ENCODE results near the gene NLGN1.
"Not testable (repeated sequence)": the region's sequence is repeated elsewhere in the genome, so short reads cannot be mapped to it uniquely, and the experiment has no call there.

The NLGN1 gene

DNA sequence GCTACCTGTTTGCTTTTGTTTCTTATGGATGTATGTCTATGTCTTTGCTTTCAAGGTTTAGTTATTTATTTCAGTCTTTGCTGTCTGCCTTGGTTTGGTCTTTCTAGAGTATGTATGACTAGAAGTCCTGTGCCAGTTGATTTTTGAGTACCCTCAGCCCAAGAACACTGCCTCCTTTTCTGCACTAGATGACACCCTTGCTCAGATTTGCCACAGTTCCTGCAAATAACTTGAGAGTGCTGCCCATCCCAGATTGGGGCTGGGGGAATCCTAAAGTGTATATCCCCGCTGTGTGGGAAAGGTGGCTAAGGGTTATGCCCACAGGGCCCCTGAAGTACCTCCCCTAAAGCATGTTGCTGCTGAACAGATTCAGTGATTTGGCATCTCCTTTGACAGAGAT, 32.0 kb downstream of the NLGN1 start:
- no peak for DNase-seq

DNA sequence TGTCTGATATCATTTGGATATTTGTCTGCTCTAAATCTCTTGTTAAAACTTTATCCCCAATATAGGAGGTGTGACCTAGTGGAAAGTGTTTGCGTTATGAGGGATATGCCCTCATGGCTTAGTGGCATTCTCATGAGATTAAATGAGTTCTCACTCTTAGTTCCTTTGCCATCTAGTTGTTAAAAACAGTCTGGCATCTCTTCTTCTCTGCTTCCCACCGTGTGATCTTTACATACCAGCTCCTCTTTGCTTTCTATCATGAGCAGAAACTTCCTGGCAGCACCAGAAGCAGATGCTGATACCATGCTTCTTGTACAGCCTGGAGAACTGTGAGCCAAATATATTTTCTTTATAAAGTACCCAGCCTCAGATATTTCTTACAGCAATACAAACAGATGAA, 33.0 kb downstream of the NLGN1 start:
- DNase-seq: no peak

DNA sequence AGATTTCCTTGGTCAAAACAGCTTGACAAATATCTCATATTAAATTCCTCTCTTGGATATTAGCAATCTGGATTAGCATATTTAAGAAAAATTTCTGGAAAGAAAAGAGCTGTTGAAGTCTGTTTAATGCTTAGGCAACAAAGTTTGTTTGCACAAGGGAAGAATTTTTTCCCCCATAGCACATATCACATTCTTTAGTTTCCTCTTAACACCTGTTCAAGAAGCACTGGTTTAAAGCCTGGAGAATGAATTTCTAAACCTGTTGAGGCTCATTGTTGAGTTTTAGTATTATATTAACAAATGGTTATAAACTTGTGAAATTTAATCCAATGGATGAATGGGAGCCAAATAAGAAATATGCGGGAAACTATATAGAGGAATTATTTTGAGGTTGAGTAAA, 41.5 kb downstream of the NLGN1 start:
- no peak for DNase-seq

- DNase-seq: no peak
Measured at GRCh38 chr3:173440514-173440913, 43.0 kb downstream of the NLGN1 start.

DNA sequence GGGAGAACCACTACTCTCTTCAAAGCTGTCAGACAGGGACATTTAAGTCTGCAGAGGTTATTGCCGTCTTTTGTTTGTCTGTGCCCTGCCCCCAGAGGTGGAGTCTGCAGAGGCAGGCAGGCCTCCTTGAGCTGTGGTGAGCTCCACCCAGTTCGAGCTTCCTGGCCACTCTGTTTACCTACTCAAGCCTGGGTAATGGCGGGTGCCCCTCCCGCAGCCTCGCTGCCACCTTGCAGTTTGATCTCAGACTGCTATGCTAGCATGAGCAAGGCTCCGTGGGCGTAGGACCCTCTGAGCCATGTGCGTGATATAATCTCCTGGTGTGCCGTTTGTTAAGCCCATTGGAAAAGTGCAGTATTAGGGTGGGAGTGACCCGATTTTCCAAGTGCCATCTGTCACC, 54.0 kb downstream of the NLGN1 start:
- DNase-seq: not testable (repeated sequence)

- no peak for DNase-seq
Measured at GRCh38 chr3:173463250-173463649, 65.7 kb downstream of the NLGN1 start.

- peak in 1 of 56 donors; percentile 3 for DNase-seq
Measured at GRCh38 chr3:173465112-173465511, 67.6 kb downstream of the NLGN1 start.

- no peak for DNase-seq
Measured at GRCh38 chr3:173465898-173466678, 68.5 kb downstream of the NLGN1 start.

- DNase-seq: no peak
Measured at GRCh38 chr3:173467501-173467900, 70.0 kb downstream of the NLGN1 start.

DNA sequence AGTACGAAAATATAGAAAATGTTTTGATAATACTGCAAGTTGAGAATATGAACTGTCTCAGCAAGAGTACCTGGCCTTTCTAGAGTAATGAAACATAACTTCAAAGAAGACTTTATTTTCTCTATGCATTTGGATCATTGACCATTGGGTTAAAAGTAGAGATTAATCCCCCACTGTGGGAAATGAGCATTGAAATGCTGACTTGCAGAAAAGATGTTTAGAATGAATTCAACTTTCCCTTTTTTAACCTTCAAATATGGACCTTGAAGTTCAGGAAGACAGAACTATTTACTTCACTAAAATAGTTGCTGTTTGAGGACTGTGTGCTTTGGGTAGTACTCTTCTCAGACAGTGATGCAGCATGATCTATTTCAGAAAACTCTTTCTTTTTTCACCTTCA, 75.7 kb downstream of the NLGN1 start:
- no peak for DNase-seq

DNA sequence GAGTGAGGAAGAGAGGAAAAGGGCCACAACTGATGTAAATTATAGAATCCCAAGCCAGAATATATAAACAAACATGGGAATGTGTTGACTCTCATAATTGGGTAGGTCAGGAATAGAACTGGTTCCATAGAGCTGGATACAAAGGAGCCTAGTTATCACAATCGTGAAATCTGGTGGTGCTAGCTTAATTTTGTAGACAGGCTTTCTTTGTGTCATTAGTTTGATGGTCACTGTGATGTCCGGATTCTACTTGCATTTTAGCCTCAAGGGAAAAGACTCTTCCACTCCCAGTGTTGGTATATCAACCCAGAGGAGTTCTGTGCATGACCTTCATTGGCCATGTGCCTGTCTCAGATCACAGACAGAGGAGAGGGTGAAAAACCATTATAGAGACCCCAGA, 81.8 kb downstream of the NLGN1 start:
- DNase-seq: no peak

DNA sequence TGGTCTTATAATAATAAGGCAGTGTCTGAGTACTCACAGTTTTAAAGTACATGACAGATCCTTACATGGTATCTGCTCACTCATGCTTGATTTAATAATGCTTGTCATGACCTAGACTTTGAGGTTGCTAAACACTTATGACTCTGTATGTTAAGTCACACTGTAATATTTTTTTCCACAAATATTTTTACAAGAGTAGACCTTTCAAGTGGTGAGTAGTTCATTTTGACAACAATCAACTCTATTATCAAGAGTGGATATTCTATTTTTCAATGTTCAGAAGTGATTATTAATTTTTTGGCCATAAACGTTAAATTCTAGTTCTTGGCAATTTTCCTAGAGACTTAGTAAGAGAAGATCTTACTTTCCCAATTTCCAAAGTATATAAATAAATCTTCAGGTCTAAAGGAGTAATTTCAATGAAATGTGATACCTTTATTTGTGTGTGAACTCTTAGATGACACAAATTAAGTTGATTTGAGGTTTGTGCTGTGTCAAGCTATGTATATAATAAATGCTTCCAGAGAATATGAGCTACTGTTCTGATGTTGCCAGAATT, 104.5 kb downstream of the NLGN1 start:
- no peak for DNase-seq

DNA sequence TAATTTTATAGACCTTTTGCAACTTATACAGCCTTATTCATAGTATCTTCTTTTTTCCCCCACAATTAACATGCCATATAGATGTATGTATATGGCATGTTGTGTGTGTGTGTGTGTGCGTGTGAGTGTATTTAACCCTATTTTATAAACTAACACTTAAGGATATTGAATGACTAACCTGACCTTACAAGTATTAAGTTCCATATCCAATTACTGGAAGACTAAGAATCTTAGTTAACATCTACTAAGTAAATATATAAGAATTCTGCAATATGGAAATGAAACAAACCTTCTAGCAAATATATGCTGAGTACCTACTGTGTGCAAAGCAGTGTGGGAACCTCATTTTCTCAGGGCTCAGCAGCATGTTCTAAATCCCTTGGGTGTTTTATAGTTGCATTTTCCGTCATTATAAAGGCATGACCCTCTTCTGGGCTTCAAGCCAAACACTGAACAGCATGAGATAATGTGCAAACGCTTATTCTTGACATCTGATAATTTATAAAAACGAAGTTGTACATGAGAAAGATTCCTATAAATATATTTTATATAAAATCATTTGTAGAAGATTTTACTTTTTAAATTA, 105.5 kb downstream of the NLGN1 start:
- DNase-seq: peak in 1 of 56 donors; percentile 14

- DNase-seq: no peak
Measured at GRCh38 chr3:173510565-173510964, 113.0 kb downstream of the NLGN1 start.

DNA sequence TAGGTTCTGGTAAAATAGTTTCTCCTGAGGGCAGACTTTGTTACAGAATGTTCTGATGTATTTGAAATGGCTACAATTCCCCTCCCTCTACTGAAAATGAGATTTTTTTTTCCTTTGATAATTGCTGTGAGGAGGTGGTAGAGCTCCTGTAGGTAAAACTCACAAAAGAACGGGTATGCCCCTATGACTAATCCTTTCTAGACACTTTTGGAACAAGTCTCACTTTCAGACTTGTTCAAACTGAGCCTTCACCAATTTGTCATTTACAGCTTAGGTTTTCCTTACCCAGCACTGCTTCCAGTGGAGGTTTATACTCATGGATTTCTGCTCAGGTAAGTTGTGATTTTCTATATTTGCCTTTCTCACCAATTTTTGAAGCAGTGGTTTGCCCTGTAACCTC, 115.6 kb downstream of the NLGN1 start:
- no peak for DNase-seq

DNA sequence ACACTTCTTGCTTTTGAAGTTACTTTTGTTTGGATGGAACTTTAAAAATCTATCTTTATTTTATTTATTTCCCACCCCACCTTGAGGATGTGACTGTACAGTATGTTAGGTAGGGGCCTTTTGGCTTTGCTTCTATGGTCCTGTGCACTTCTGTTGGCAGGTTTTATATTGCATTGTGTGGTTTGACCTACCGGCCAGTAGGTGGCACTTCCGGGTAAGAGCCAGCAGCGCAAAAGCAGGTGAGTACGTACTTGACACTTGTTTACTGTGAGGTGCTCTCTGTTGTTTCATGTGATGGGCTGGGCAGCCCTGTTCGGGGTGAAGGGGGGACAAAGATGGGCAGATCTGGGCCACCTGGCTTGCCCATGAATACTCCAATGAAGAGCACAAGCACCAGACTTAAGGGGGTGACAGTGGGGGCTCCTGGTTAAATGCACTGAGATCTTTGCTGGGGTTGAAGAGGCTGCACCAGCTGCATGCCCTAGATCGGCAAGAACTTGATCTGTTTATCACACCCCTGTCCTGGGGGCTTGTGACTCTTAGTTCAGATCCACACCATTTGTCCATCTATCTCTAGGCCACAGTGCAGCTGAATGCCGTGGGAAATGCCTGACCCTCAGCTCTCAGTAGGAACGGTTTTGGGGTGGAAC, 131.6 kb downstream of the NLGN1 start:
- no peak for DNase-seq

- DNase-seq: no peak
Measured at GRCh38 chr3:173531602-173532001, 134.1 kb downstream of the NLGN1 start.

GRCh38 chr3:173538410-173538809, 140.9 kb downstream of the NLGN1 start:
- DNase-seq: no peak

DNA sequence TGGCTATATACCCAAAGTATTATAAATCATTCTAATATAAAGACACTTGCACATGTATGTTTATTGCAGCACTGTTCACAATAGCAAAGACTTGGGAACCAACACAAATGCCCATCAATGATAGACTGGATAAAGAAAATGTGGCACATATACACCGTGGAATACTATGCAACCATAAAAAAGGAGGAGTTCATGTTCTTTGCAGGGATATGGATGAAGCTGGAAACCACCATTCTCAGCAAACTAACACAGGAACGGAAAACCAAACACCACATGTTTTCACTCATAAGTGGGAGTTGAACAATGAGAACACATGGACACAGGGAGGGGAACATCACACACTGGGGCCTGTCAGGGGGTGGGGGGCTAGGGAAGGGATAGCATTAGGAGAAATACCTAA, 148.0 kb downstream of the NLGN1 start:
- DNase-seq: not testable (repeated sequence)

DNA sequence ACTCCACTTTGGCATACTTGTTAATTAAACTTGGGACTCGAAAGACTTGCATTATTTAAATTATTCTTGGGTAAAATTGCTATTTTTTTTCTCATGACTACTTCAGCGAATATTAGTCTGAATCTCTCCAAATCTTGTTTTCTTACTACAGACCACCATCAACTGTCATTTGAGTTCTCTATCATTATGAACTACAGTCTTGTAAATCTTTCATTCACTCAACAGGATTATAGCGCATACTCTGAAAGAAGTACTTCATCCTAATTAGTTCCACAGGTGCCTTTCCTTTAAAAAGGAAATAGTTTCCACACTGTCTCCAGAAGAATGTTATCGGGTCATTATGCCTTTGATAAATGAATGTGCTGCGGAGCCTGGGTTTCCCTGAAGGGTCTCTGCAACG, 149.5 kb downstream of the NLGN1 start:
- DNase-seq: no peak

DNA sequence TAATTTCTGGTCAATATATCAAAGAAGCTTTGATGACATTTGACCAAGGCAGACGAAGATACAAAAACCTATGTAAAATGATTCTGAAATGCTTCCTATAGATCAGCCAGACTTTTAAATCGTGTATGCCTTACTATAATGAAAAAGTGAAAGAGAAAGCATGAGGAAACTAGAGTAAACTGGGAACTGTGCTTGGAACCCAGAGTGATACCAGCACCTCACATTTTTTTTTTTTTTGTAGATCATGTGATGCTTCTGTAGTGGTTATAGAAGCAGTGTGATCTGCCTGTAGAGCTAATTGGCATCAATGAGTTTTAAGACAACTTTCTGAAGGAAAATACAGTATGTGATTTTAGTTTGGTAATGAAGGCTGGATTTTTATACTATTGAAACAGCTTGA, 150.7 kb downstream of the NLGN1 start:
- no peak for DNase-seq

- DNase-seq: no peak
Measured at GRCh38 chr3:173552526-173552925, 155.0 kb downstream of the NLGN1 start.
